Islet precursor cell (in vitro differentiated cells): ENCODE data around the gene C3orf62.
"Not testable (repeated sequence)": the region's sequence is repeated elsewhere in the genome, so short reads cannot be mapped to it uniquely, and the experiment has no call there.

Experiments
- DNase-seq: peaks from one replicate; pipeline ENCODE4 v3.0.0-alpha.2; 2018

The C3orf62 gene

GRCh38 chr3:49266410-49267095 is 10.5 kb downstream of the C3orf62 start:
- no peak for DNase-seq

GRCh38 chr3:49265661-49266386 is 11.2 kb downstream of the C3orf62 start:
- no peak for DNase-seq

- DNase-seq, result no peak
These were observed 13.7 kb downstream of the C3orf62 start for GRCh38 chr3:49263159-49263889.

GRCh38 chr3:49260806-49261324 is 16.2 kb downstream of the C3orf62 start:
- no peak for DNase-seq

- DNase-seq, result no peak
These were observed 19.8 kb downstream of the C3orf62 start for GRCh38 chr3:49257187-49257586.

- DNase-seq, result peak; percentile 68
These were observed 21.1 kb downstream of the C3orf62 start for GRCh38 chr3:49255718-49256511.

- DNase-seq, result peak; percentile 92
These were observed 21.9 kb downstream of the C3orf62 start for GRCh38 chr3:49255112-49255511.

GRCh38 chr3:49253512-49253911 is 23.5 kb downstream of the C3orf62 start:
- no peak for DNase-seq

- DNase-seq, result no peak
These were observed 28.2 kb downstream of the C3orf62 start for GRCh38 chr3:49248840-49249227.

- DNase-seq, result peak; percentile 90
These were observed 32.3 kb downstream of the C3orf62 start for GRCh38 chr3:49244581-49245205.

GRCh38 chr3:49240091-49240490 is 36.9 kb downstream of the C3orf62 start:
- DNase-seq, result not testable (repeated sequence)

GRCh38 chr3:49238274-49239127 is 38.5 kb downstream of the C3orf62 start:
- DNase-seq, result peak; percentile 90

GRCh38 chr3:49237344-49237743 is 39.7 kb downstream of the C3orf62 start:
- no peak for DNase-seq

- no peak for DNase-seq
These were observed 40.8 kb downstream of the C3orf62 start for GRCh38 chr3:49236226-49236625.

- not testable (repeated sequence) for DNase-seq
These were observed 48.2 kb downstream of the C3orf62 start for GRCh38 chr3:49228817-49229216.

GRCh38 chr3:49222002-49222401 is 55.0 kb downstream of the C3orf62 start:
- DNase-seq, result no peak

GRCh38 chr3:49220985-49221563 is 56.0 kb downstream of the C3orf62 start:
- not testable (repeated sequence) for DNase-seq

GRCh38 chr3:49219132-49219531 is 57.9 kb downstream of the C3orf62 start:
- no peak for DNase-seq
